Body of pancreas (tissue), 4 donors: ENCODE measurements around the gene TNRC6C. TPM values are rescaled to one million over a fixed set of nuclear protein-coding genes. Genes with fewer than 3 reads are reported as not detected.
A peak's percentile ranks its signal among the peaks of the same experiment; 100 is the strongest.
"Not testable (repeated sequence)": the region's sequence is repeated elsewhere in the genome, so short reads cannot be mapped to it uniquely, and the experiment has no call there.

Experiments
- ATAC-seq: fragments of 150-250 bp; one replicate; pipeline ENCODE4 v1.9.1; 2016
- DNase-seq, 4 donors: peaks; one replicate each; pipeline ENCODE4 v3.0.0-alpha.2; 2019
- H3K27ac ChIP-seq, 4 donors: fragments of 200-600 bp; sonication (generic); 1 replicate in 3 of 4; 2 replicates in 1 of 4; pipeline versions ENCODE4 v1.5.1 to v1.6.1; 2016 to 2019; ENCODE audit warnings: mild to moderate bottlenecking in 1 of 4, mixed read lengths in 1 of 4, moderate library complexity in 1 of 4
- H3K27me3 ChIP-seq, 2 donors: fragments of 200-600 bp; sonication (generic); one replicate each; pipeline ENCODE4 v1.6.0; 2016; ENCODE audit warnings: mild to moderate bottlenecking in 1 of 2
- H3K36me3 ChIP-seq, 2 donors: fragments of 200-600 bp; sonication (generic); replicated peaks in 1 of 2; 2 replicates each; pipeline ENCODE4 v1.5.1; 2016; ENCODE audit warnings: low read depth in 2 of 2; ENCODE audit not compliant: insufficient read depth in 1 of 2
- H3K4me1 ChIP-seq: fragments of 200-600 bp; sonication (generic); one replicate; pipeline ENCODE4 v1.6.0; 2016
- H3K4me3 ChIP-seq, 2 donors: fragments of 200-600 bp; sonication (generic); 1 replicate in 1 of 2; 2 replicates in 1 of 2; pipeline ENCODE4 v1.5.1; 2016 to 2019
- H3K9me3 ChIP-seq, 3 donors: fragments of 200-600 bp; sonication (generic); 1 replicate in 2 of 3; 2 replicates in 1 of 3; pipeline ENCODE4 v1.5.1; 2016
- CTCF ChIP-seq, 7 experiments: fragments of 450-650 bp in 4 of 7; fragments of 200-600 bp in 3 of 7; sonication (generic) in 3 of 7; IDR thresholded peaks; one replicate each; pipeline ENCODE4 v1.5.1; 2016 to 2019; ENCODE audit warnings: antibody characterized with exemption in 7 of 7
- POLR2A ChIP-seq, 3 donors: fragments of 450-650 bp; IDR thresholded peaks; one replicate each; pipeline ENCODE4 v1.6.1; 2016; ENCODE audit warnings: antibody characterized with exemption in 3 of 3, mild to moderate bottlenecking in 2 of 3
- WGBS, 2 donors: methylation state at CpG; one replicate each; pipeline ENCODE4 v1.1.5; 2017; 5-methylcytosine and 5-hydroxymethylcytosine counted together
- intact Hi-C: fragments of 100-400 bp; cut with DNase I; formaldehyde crosslinking; loops from one replicate; pipeline ENCODE4 v1.15.1; 2023
- total RNA-seq, 2 donors: library from RNA; depleted of rRNA; stranded (reverse); fragments of >200 nt; gene quantifications; one replicate each; pipeline ENCODE4 v1.1.0, GENCODE V29; 2016

The TNRC6C gene
- total RNA-seq, 2 donors from 2014 or later = 4.9 to 13.5 TPM

- WGBS, 2 donors = 79 to 84% methylated on average over 6 to 17 of the region's 17 CpGs
- H3K4me1 ChIP-seq = peaks cover 31% of the 10 kb centered on the region
- no peak overlapping the region for H3K27ac ChIP-seq
- DNase-seq (peak in 1 of 4 donors; percentile 10), ATAC-seq (no peak)
- no peaks in the 10 kb centered on the region for H3K27me3 ChIP-seq
- H3K36me3 ChIP-seq = no peaks in the 10 kb centered on the region
- no peak overlapping the region for H3K4me3 ChIP-seq
- H3K9me3 ChIP-seq = no peaks in the 10 kb centered on the region
- intact Hi-C loops = no loop called here
- no peak for TF ChIP-seq POLR2A (IDR thresholded peaks at IDR 0.05)
- no peak for TF ChIP-seq CTCF (IDR thresholded peaks at IDR 0.05)
These were observed 179.9 kb downstream of the TNRC6C start for GRCh38 chr17:78138204-78139060.

- H3K4me1 ChIP-seq = peaks cover 44% of the 10 kb centered on the region
These were observed 181.3 kb downstream of the TNRC6C start for GRCh38 chr17:78139861-78140168.

GRCh38 chr17:78140169-78141051, 181.9 kb downstream of the TNRC6C start:
- peak overlapping the region in 1 of 4 donors; percentile 24 for H3K27ac ChIP-seq
- peaks cover 50% of the 10 kb centered on the region for H3K4me1 ChIP-seq
- no peak for TF ChIP-seq CTCF (IDR thresholded peaks at IDR 0.05)
- peak in 2 of 3 donors; percentile 56 to 61 for TF ChIP-seq POLR2A (IDR thresholded peaks at IDR 0.05)
- H3K27me3 ChIP-seq = no peaks in the 10 kb centered on the region
- no peak overlapping the region for H3K4me3 ChIP-seq
- WGBS, 2 donors = 25 to 28% methylated on average over 53 to 54 of the region's 58 CpGs
- peak; percentile 88 to 99 (median 96) for DNase-seq
- intact Hi-C loops = no loop called here
- H3K9me3 ChIP-seq = no peaks in the 10 kb centered on the region
- peak; percentile 70 for ATAC-seq
- H3K36me3 ChIP-seq = no peaks in the 10 kb centered on the region

More at GRCh38 chr17:78139861-78140168, 181.3 kb downstream of the TNRC6C start:
- H3K9me3 ChIP-seq, H3K4me3 ChIP-seq, ATAC-seq, intact Hi-C loops, H3K27me3 ChIP-seq, H3K36me3 ChIP-seq, DNase-seq: not testable (repeated sequence)
- WGBS, 2 donors = 87 to 91% methylated on average over 12 of the region's 12 CpGs
- H3K27ac ChIP-seq = peak overlapping the region in 1 of 4 donors; percentile 24

- H3K4me3 ChIP-seq = no peak overlapping the region
- no peaks in the 10 kb centered on the region for H3K27me3 ChIP-seq
- H3K9me3 ChIP-seq = no peaks in the 10 kb centered on the region
- TF ChIP-seq POLR2A (IDR thresholded peaks at IDR 0.05) (no peak), CTCF (IDR thresholded peaks at IDR 0.05) (no peak)
- ATAC-seq = no peak
- H3K36me3 ChIP-seq = no peaks in the 10 kb centered on the region
- intact Hi-C loops = no loop called here
- no peak for DNase-seq
- 78 to 85% methylated on average over 10 to 18 of the region's 20 CpGs for WGBS, 2 donors
- H3K4me1 ChIP-seq = peaks cover 62% of the 10 kb centered on the region
- peak overlapping the region in 2 of 4 donors; percentile 60 to 67 for H3K27ac ChIP-seq
These were observed 183.1 kb downstream of the TNRC6C start for GRCh38 chr17:78141437-78142118.
